PFSK-1 (cell line): ENCODE data around the gene ODAM.

Experiments used
- POLR2AphosphoS5 ChIP-seq: IDR thresholded peaks from 2 replicates; pipeline ENCODE4 v1.6.1; 2012; ENCODE audit warnings: low read depth, mild to moderate bottlenecking, control low read depth, low read length, moderate library complexity
- REST ChIP-seq, 2 experiments: IDR thresholded peaks; 2 replicates each; pipeline versions ENCODE4 v1.6.1 to v1.8.0; 2011 to 2012; ENCODE audit warnings: low read depth in 2 of 2, low read length in 2 of 2, control low read depth in 1 of 2, inconsistent platforms in 1 of 2, mild to moderate bottlenecking in 1 of 2, moderate library complexity in 1 of 2; ENCODE audit not compliant: insufficient read depth in 1 of 2
- SIN3A ChIP-seq: IDR thresholded peaks from 2 replicates; pipeline ENCODE4 v1.6.1; 2012; ENCODE audit warnings: mild to moderate bottlenecking, low read length, moderate library complexity, borderline replicate concordance; ENCODE audit not compliant: insufficient read depth
- TAF1 ChIP-seq: IDR thresholded peaks from 2 replicates; pipeline ENCODE4 v1.6.1; 2012; ENCODE audit warnings: low read length, control low read depth, borderline replicate concordance; ENCODE audit not compliant: insufficient read depth

- TF ChIP-seq POLR2AphosphoS5 (no peak), SIN3A (no peak), TAF1 (no peak), REST (IDR thresholded peaks at IDR 0.05; ENCODE audit: insufficient read depth in 1 of 2, low read depth in 2 of 2, low read length in 2 of 2) (no peak)
These were observed 3.9 kb upstream of the ODAM start for GRCh38 chr4:70191647-70192046.
